PFSK-1 (cell line): ENCODE measurements around the gene CFAP77. TPM values are rescaled to one million over a fixed set of nuclear protein-coding genes. Genes with fewer than 3 reads are reported as not detected.

Experiments
- FOXP2 ChIP-seq: optimal IDR thresholded peaks from 2 replicates; pipeline ENCODE3; 2011; ENCODE audit warnings: borderline replicate concordance, control low read depth, inconsistent platforms; ENCODE audit not compliant: insufficient read depth; ENCODE audit errors: extremely low read length, extremely low read depth
- POLR2AphosphoS5 ChIP-seq: IDR thresholded peaks from 2 replicates; pipeline ENCODE4 v1.6.1; 2012; ENCODE audit warnings: low read depth, mild to moderate bottlenecking, control low read depth, low read length, moderate library complexity
- SIN3A ChIP-seq: IDR thresholded peaks from 2 replicates; pipeline ENCODE4 v1.6.1; 2012; ENCODE audit warnings: mild to moderate bottlenecking, low read length, moderate library complexity, borderline replicate concordance; ENCODE audit not compliant: insufficient read depth
- TAF1 ChIP-seq: IDR thresholded peaks from 2 replicates; pipeline ENCODE4 v1.6.1; 2012; ENCODE audit warnings: low read length, control low read depth, borderline replicate concordance; ENCODE audit not compliant: insufficient read depth
- polyA plus RNA-seq: library from polyadenylated mRNA; unstranded; fragments of >200 nt; gene quantifications from one replicate; pipeline ENCODE4 v1.2.1, GENCODE V29; 2012; ENCODE audit warnings: low read depth, missing spikeins; ENCODE audit not compliant: insufficient read length
- TF ChIP-seq, protein P1 (sequence below), 2 experiments: IDR thresholded peaks; 2 replicates each; pipeline versions ENCODE4 v1.6.1 to v1.8.0; 2011 to 2012; ENCODE audit warnings: low read depth in 2 of 2, low read length in 2 of 2, control low read depth in 1 of 2, inconsistent platforms in 1 of 2, mild to moderate bottlenecking in 1 of 2, moderate library complexity in 1 of 2; ENCODE audit not compliant: insufficient read depth in 1 of 2

Gene CFAP77
- not detected for polyA plus RNA-seq

- TF ChIP-seq SIN3A = no peak
- TF ChIP-seq TAF1 = no peak
- TF ChIP-seq POLR2AphosphoS5 = no peak
Observed at GRCh38 chr9:132409828-132410528, at the start of gene CFAP77. CFAP77 (plus strand) TSS chr9:132410211; CDS start chr9:132410272, 61 bp downstream.

GRCh38 chr9:132364068-132364467, 45.9 kb upstream of the CFAP77 start:
- TF ChIP-seq, protein P1, sequence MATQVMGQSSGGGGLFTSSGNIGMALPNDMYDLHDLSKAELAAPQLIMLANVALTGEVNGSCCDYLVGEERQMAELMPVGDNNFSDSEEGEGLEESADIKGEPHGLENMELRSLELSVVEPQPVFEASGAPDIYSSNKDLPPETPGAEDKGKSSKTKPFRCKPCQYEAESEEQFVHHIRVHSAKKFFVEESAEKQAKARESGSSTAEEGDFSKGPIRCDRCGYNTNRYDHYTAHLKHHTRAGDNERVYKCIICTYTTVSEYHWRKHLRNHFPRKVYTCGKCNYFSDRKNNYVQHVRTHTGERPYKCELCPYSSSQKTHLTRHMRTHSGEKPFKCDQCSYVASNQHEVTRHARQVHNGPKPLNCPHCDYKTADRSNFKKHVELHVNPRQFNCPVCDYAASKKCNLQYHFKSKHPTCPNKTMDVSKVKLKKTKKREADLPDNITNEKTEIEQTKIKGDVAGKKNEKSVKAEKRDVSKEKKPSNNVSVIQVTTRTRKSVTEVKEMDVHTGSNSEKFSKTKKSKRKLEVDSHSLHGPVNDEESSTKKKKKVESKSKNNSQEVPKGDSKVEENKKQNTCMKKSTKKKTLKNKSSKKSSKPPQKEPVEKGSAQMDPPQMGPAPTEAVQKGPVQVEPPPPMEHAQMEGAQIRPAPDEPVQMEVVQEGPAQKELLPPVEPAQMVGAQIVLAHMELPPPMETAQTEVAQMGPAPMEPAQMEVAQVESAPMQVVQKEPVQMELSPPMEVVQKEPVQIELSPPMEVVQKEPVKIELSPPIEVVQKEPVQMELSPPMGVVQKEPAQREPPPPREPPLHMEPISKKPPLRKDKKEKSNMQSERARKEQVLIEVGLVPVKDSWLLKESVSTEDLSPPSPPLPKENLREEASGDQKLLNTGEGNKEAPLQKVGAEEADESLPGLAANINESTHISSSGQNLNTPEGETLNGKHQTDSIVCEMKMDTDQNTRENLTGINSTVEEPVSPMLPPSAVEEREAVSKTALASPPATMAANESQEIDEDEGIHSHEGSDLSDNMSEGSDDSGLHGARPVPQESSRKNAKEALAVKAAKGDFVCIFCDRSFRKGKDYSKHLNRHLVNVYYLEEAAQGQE (IDR thresholded peaks at IDR 0.05; ENCODE audit: insufficient read depth in 1 of 2, low read depth in 2 of 2, low read length in 2 of 2) = no peak
- no peak for TF ChIP-seq SIN3A
- no peak for TF ChIP-seq FOXP2
- TF ChIP-seq POLR2AphosphoS5 = no peak
- no peak for TF ChIP-seq TAF1

GRCh38 chr9:132365986-132366385, 44.0 kb upstream of the CFAP77 start:
- TF ChIP-seq POLR2AphosphoS5 = no peak
- TF ChIP-seq, protein P1 (IDR thresholded peaks at IDR 0.05; ENCODE audit: insufficient read depth in 1 of 2, low read depth in 2 of 2, low read length in 2 of 2) = no peak
- no peak for TF ChIP-seq TAF1
- no peak for TF ChIP-seq FOXP2
- no peak for TF ChIP-seq SIN3A

DNA sequence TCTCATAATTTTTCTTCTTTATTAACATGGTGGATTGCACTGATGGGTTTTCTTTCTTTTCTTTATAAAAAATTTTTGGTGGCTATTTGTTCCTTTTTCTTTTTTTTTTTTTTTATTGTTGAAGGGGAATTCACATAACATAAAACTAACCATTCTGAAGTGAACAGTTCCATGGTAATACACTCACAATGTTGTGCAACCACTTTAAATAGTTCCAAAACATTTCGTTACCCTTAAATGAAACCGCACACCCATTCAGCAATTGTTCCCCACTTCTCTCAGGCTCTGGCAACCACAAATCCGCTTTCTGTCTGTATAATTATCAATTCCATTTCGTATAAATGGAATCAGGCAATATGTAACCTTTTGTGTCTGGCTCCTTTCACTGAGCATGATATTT, 43.5 kb upstream of the CFAP77 start:
- TF ChIP-seq TAF1 (no peak), FOXP2 (no peak), SIN3A (no peak), POLR2AphosphoS5 (no peak)
- TF ChIP-seq, protein P1 (IDR thresholded peaks at IDR 0.05; ENCODE audit: insufficient read depth in 1 of 2, low read depth in 2 of 2, low read length in 2 of 2) = no peak

DNA sequence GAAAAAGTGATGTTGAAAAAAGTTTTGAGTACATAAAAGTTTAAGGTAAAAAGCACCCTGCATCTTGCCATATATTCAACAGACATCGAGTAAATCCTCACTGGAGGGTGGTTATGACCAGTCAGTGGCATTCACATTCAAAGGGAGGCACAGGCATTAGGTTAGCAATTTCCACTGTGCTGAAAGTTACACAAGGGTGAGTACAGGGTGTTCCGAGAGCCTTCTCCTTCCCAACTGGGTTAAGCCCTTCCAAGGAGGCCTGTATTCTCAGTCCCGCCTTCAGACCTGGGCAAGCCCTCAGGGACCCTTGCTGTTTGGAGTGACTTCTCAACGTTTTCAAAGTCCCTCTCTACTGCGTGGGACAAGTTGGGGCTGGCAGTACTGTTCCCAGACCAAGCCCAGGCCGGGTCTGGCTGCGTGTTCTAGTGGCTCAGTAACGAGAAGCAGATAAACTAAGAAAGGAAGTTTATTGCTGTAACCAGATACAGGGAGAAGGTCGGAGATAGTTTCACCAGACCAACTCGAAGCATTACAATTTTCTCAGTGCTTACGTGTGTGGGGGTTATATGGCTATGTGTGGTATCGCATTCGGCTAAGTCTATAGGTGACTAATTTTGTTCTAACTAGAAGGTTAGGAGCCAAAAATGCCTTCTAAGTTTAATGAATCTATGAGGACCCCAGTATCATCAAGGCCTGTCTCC, 42.2 kb upstream of the CFAP77 start:
- no peak for TF ChIP-seq SIN3A
- no peak for TF ChIP-seq POLR2AphosphoS5
- no peak for TF ChIP-seq FOXP2
- TF ChIP-seq, protein P1 (IDR thresholded peaks at IDR 0.05; ENCODE audit: insufficient read depth in 1 of 2, low read depth in 2 of 2, low read length in 2 of 2) = no peak
- no peak for TF ChIP-seq TAF1
